NCI-H226 (cell line): ENCODE measurements around the gene SWSAP1.
"Not testable (repeated sequence)": the region's sequence is repeated elsewhere in the genome, so short reads cannot be mapped to it uniquely, and the experiment has no call there.

ENCODE experiments used
- DNase-seq: peaks from one replicate; pipeline ENCODE4 v3.0.0-alpha.2; 2015

The SWSAP1 gene

DNA sequence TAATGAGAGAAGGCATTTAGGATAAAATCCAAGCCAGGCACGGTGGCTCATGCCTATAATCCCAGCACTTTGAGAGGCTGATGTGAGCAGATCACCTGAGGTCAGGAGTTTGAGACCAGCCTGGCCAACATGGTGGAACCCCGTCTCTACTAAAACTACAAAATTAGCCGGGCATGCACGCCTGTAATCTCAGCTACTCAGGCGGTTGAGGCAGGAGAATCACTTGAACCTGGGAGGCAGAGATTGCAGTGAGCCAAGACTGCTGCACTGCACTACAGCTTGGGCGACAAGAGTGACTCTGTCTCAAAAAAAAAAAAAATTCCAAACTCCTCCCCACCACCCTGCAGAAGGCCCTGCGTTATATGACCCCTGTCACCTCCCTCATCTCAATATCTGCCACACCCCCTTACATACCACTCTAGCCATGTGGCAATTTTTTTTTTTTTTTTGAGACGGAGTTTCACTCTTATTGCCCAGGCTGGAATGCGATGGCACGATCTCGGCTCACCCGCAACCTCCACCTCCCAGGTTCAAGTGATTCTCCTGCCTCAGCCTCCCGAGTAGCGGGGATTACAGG is 4.9 kb downstream of the SWSAP1 start:
- DNase-seq, result not testable (repeated sequence)

DNA sequence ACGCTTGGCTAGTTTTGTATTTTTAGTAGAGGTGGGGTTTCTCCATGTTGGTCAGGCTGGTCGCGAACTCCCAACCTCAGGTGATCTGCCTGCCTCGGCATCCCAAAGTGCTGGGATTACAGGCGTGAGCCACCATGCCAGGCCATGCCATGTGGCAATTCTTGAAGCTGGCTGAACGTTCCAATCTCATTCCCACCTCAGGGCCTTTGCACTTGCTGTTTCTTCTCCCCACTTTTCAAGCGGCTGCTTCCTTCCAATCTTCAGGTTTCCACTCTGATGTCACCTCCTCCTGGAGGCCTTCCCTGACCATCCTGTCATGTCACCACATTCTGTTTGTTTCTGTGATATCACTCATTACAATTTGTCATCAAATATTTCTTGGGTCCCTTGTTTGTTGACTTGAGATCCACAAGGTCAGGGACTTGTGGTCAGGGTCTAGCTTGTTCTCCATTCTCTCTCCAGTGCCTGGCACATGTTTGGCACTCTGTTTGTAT is 5.4 kb downstream of the SWSAP1 start:
- no peak for DNase-seq

DNA sequence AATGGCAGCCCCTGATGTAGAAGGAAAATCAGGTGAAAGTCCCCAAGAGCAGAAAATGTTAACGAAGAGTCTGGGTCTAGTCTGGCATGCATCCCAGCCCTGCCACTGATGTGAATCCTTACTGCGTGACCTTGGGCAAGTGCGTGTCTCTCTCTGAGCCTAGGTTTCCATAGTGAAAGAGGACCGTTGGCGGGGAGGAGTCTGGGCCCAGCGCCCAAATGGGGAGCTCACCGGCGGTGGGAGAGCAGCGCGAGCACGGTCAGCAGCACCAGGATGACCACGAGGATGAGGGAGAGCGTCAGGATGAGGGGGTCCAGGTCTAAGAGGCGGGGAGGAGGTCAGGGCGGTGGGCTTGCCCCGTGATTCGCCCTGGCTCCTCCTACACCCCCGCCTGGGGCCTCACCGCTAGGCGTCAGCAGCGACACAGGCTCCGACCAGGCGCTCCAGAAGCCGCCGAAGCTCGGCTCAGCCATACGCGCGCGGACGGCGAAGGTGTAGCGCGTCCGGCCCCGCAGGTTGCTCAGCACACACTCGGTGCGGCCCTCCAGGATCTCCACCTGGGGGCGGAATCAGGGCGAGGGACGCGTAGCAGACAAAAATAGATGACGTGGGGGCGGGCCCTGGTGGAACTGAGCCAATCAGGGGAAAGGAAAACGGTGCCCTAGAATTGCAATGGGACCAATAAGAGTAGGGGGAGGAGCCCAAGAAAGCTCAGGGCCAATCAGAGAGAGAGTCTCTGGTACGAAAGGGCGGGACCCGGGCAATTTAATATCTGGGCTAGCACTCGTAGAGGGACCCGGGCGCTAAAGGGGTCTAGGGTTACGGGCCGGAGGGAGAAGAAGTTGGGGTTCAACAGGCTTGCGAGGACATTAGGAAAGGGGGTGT is 6.4 kb downstream of the SWSAP1 start:
- DNase-seq, result peak; percentile 95

DNA sequence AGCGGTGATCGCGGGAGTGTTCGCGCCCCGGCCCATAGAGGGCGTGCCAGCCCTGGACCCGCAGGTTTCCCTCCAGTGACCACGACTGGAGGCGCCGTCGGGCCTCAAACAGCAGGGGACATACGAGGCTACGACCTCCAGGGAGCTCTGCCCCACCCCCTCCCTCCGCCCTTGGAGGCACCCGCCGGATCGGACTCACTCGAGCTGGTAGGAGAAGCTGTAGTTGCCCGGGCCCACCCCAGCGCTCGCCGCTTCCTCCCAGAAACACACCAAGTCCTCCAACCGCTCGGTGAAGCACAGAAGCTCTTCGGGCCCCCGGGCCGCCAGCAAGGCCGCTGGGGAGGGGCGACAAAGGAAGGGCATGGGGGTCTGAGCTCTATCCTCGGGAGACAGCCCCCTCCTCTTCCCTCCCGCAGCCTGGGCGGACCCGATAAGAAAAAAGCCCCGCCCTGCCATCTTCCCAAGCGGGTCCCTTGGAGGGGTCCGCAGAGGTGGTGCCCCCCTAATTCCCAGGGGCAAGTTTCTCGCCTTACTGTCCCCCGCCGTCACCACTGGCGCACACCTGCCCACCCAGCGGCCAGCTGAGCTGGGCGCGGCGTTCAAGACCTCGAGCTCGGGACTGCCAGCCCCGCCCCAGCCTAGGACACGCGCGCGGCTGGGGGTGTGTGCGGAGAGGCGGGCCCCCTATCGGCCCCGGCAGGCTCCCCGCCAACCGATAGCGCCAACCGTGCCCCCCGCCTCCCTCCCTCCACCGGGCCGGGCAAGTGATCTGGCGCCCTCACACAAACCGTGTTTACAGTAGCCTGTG is 8.6 kb downstream of the SWSAP1 start:
- no peak for DNase-seq

DNA sequence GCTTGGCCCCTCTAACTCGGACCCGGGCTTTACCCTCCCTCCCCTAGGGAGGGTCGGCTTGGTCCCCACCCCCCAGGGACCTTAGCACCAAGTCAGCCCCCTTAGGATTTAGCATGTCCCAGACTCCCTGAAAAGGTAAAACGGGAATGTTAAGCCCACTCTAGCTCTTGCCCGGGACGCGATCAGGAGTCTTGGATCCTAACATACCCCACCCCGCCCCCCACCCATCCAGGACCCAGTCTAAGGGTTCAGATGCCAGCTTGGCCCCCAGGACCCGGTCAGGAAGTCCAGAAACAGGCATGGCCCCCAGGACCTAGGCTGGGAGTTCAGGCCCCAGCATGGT is 9.2 kb downstream of the SWSAP1 start:
- no peak for DNase-seq

DNA sequence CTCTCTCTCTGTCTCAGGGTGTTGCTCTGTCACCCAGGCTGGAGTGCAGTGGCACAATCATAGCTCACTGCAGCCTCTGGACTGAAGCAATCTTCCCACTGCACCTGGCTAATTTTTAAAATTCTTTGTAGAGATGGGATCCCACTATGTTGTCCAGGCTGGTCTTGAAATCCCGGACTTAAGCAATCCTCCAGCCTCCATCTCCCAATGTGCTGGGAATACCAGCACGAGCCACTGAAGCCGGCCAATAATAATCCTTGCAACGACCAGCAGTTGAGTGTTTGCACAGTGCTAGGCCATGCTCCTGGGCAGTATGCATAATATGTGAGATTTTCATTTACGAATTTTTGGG is 10.3 kb downstream of the SWSAP1 start:
- DNase-seq, result no peak

DNA sequence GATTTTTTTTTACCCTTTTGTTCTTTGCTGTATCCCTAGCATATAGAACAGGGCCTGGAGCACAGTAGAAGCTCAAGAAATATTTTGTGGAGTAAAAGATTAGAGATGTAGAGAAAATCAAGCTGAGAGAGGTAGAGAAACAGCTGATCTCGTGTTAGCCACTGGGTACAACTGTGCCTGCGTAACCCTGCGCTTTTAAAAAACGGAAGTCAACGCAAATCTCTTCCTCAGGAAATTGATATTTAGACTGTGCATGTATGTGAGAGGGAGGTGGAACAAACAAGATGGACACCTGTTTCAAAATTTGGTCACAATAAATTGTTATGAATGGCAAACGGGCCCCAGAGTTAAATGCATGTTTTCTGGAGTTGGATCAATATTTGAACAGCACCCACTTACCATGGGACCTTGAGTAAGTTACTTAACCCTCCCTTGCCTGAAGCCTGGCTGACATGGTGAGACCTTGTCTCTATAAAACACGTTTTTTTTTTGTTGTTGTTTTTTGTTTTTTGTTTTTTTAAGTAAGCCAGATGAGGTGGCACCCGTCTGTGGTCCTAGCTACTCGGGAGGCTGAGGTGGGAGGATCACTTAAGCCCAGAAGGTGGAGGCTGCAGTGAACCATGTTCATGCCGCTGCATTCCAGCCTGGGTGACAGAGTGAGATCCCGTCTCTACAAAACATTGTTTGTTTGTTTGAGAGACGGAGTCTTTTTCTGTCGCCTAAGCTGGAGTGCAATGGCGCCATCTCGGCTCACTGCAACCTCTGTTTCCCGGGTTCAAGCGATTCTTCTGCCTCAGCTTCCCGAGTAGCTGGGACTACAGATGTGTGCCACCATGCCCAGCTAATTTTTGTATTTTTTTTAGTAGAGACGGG is 12.9 kb downstream of the SWSAP1 start:
- DNase-seq, result no peak

DNA sequence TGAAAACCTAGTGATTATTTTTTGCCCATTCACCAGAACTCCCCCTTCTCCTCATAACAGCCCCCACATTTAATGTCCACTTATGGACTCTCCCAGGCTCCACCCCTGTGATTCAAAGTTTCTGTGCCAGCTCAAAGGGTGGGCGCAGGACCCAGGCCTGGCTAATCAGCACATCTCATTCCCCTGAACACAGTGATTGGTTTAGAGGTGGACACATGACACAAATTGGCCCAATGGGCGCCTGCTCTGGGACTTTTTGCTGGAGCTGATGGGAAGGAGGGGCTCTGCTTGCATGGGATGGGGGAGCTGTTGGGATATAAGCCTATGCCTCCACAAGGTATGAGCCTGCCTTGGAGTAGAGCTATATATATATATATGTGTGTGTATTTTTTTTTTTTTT is 15.9 kb downstream of the SWSAP1 start:
- DNase-seq, result no peak

DNA sequence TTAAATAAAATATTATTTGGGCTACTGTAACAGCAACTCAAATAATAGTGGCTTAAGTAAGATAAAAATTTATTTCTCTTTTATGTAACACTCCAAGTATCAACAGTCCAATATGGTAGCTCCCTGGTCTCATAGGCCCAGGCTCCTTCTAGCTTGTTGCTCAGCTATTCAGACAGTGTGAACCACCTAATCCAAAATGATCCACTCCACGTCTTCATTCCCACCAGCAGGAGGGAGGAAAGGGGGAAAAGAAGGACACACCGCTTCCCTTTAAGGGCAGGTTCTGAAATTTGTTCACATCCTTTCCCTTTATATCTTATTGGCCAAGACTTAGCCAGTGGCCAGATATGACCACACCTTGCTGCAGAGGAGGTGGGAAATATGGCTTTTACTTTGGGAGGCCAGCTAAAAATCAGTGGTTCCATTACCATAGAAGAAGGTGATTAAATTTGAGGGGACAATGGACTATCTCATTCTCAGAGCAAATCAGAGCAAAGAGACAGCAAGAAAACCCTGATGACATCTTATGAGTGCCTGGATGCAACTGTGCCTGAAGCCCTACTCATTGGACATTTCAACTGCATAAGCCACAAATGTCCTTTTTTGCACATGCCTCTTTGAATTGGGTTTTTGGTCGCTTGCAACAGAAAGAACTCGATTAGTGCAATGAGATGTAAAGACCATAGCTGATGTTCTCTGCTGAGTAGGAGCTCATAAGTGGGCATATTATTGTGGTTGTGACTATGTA is 16.6 kb downstream of the SWSAP1 start:
- DNase-seq, result no peak

DNA sequence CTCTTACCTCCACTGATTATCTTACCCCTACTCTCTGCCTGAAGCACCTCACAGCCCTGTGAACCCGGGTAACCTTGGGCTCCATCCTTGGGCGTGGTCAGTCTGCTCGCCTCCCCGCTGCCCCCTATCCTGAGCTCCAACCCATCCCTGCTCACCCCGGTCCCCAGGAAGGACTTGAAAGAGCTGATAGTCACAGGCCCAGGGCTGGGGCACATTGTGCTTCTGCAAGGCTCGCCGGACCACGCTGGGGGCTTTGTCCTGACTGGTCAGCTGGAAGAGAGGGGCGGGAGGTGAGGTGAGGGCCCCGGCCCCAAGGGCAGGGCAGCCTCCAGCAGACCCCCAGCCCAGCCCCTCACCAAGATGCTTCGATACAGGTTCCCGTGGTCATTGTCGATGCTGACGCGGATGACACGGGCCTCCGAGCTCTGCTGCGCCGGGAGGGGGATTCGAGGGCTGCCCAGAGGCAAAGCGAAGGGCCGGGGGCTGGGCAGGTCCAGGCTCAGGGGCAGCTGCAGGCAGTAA is 22.7 kb downstream of the SWSAP1 start:
- DNase-seq, result no peak

DNA sequence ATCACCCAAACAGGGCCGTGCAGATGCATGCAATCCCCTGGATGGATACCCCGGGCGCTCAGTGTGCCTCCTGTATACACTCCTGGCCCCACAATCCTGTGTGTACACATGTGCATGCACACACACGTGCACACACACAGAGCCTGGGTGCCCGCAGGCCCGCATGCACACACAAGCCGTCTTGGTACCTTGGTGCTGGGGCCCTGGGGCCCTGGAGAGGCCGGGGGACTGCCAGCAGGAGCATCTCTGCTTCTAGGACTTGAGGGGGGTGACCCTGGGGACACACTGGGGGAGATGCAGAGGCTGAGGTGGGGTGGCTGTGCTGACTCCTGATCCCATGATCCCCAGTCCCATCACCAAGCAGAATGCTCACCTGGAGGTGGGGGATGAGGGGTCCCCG is 25.2 kb downstream of the SWSAP1 start:
- no peak for DNase-seq

DNA sequence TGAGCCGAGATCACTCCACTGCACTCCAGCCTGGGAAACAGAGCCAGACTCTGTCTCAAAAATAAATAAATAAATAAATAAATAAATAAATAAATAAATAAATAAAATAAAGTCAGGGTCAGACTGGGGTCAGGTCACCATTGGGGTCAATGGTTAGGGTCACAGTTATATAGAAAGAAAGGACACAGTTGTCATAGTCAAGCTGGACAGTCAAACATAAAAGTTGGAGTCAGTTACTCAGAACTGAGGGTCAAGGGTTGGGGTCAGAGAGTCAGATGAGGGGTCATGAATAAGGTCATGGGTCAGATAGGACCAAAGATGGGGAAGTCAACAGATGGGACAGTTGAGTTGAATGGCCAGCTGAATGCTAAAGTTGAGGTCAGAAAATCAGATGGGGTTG is 26.3 kb downstream of the SWSAP1 start:
- no peak for DNase-seq

DNA sequence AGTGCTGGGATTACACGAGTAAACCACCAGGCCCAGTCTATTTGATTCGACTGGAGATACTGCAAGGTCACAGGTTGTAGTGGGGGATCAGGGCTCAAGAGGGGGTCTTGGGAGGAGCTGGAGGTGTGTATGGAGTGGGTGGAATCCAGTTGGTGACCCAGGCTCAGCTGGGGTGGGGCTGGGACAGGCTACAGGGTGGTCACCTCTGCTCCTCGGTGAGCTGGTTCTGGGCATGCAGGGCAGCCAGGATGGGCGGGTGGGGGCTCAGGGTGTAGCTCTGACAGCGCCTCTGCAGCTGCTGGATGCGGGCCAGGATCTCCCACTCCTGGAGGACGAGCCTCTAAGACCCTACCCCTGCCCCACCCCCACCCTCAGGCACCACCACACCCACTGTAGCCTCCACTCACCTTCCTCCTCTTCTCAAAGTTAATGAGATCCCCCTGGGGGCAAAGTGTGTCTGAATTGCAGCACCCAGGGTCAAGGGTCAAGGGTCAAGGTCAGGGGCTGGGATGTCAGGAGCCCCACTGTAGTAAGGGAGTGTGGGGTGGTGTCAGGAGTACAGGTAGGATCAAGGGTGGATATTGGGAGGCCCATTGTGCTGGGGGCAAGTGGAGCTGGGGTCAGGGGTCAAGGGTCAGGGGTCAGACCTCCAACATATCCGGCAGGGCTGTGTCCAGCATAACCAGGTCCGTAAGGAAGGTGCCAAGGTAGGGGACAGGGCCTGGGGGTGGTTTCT is 27.5 kb downstream of the SWSAP1 start:
- no peak for DNase-seq

DNA sequence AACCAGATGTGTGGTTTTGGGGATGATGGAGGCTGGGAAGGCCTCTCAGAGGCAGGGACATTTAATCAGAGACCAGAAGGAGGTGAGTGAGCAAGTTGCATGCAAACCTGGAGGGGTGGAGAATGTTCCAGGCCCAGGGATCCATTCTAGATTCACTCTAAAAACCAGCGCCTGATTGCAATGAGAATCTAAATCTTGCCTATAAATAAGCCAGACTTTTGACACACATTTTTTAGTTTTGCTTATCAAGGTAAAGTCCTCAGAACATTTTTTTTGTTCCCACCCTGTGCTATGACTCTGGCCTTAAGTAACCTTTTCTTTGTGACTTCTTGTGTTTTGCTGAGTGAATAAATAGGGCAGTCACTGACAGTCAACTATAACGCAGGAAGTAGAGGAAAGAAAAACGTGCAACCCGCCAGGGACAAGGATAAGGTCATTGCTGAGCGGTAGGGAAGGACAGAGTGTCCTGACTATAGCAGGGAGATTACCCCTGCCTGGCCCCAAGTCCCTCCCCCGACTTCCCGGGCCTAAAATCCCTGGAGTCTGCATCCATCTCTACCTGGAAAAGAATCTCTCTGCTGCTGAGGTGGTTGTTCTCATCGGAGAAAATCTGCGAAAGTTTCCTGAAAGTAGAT is 30.2 kb downstream of the SWSAP1 start:
- DNase-seq, result no peak

DNA sequence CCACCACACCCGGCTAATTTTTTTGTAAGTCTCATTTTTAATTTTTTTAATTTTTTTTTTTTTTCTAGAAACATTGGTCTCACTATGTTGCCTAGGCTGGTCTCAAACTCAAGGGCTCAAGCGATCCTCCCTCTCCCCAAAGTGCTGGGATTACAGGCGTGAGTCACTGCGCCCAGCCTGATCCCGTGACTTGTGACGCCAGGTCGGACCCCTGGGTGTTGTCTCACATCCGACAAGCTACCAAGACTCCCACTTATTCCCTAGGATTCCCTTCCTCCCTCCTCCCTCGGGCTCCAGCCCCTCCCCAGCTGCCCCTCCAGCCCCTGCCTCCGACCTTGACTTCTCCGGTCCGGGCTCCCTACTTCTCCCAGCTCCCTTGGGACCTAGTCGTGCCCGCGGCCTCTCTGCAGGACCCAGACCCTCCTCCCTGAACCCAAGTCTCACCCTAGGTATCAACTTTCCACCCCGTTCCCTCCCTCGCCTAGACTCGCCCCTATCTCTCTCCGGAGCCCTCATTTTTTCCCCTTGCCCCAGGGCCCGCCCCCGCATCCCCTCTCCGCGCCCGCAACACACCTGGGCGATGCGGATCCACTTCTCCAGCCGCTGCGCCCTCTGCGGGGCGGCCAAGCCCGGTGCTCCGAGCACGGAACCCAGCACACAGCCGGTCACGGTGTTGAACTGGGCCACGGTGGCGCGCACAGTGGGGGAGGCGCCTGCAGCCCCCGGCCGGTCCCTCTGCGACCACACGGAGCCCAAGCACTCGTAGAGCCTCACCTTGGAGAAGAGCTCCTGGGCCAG is 31.6 kb downstream of the SWSAP1 start:
- DNase-seq, result no peak

DNA sequence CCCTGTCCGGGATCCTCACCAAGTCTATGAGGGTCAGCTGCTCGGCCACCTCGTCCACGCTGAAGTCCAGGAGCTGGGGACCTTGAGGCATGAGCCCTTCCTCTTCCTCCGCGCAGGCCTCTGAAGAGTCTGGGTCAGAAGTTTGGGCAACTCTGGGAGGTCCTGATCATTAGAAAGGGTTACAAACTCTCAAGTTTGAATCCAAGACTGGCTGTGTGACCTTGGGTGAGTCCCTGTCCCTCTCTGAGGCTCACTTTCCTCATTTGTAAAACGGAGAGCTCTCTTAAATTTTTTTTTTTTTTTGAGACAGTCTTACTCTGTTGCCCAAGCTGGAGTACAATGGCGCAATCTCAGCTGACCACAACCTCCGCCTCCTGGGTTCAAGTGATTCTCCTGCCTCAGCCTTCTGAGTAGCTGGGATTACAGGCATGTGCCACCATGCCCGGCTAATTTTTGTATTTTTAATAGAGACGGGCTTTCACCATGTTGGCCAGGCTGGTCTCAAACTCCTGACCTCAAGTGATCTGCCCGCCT is 32.3 kb downstream of the SWSAP1 start:
- DNase-seq, result not testable (repeated sequence)

DNA sequence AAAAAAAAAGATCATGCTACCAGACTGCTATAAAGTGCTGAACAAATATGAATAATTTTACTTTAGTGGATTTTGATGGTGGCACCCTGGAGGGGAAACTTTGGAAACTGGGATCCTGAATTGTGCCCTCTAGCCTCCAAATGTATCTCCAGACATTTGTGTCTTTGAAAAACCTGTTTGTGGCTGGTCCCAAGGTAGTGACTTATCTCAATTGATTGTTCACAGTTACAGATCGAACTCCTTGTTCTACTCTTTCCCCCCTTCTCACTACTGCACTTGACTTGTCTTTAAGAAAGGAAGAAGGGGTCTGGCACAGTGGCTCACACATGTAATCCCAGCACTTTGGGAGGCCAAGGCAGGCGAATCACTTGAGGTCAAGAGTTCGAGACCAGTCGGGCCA is 34.1 kb downstream of the SWSAP1 start:
- no peak for DNase-seq

DNA sequence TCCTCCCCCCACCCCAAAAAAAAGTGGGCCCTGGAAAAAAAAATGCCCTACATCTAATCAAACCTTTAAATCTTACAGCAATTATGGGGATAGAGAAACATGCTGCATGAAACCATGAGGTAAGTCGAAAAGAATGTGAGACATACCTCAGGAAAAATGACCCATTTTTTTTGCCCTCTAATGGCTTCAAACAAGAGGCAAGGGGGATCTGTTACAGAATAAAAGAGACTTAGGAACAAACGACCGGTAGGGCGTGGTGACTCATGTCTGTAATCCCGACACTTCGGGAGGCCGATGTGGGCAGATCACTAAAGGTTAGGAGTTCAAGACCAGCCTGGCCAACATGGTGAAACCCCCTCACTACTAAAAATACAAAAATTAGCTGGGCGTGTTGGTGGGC is 36.2 kb downstream of the SWSAP1 start:
- no peak for DNase-seq

DNA sequence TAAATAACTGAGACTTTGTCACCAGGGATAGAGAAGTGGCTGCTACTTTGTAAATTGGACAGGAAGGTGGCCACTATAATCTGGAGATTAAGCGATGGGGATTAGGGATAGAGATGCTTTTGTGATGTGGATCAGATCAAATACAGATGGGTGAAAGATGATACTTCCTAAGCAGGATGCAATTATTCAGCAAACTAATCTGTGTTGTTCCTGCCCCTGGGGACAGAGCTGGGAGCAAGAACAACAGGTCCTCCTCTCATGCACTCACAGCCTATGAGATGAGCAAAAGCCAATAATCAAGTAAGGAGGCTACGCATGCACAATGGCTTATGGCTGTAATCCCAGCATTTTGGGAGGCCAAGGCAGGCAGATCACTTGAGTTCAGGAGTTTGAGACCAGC is 40.1 kb downstream of the SWSAP1 start:
- no peak for DNase-seq
